Measurements from ENCODE around the gene IL36RN. TPM values are rescaled to one million over a fixed set of nuclear protein-coding genes. Genes with fewer than 3 reads are reported as not detected.

The IL36RN gene
- polyA plus RNA-seq, 2 of the 4 experiments (the other 2 are of a cell fraction), result not detected

GRCh38 chr2:113024764-113025163 is 34.2 kb upstream of the IL36RN start:
- TF ChIP-seq ELK1 (IDR thresholded peaks at IDR 0.05; ENCODE audit: low read depth, low read length) (no peak), MAFK (IDR thresholded peaks at IDR 0.05; ENCODE audit: partially characterized antibody) (peak; percentile 38), RNF2 (IDR thresholded peaks at IDR 0.05; ENCODE audit: borderline replicate concordance, low read depth) (no peak)
- FAIRE-seq (no peak), ATAC-seq (no peak), DNase-seq (ENCODE audit: low read depth in 1 of 2, low spot score in 1 of 2) (no peak)
- H3K4me1 ChIP-seq, result no peaks in the 10 kb centered on the region
- ChIA-PET POLR2A (no interaction called here), CTCF (no interaction called here)
- H3K4me3 ChIP-seq, result no peak overlapping the region
- 49% methylated on average over 2 of the region's 2 CpGs for WGBS (ENCODE audit: missing lambda C conversion rate)
- H3K27ac ChIP-seq, result no peak overlapping the region
- no peaks in the 10 kb centered on the region for H3K9me3 ChIP-seq
- no peak overlapping the region for H3K4me2 ChIP-seq

DNA sequence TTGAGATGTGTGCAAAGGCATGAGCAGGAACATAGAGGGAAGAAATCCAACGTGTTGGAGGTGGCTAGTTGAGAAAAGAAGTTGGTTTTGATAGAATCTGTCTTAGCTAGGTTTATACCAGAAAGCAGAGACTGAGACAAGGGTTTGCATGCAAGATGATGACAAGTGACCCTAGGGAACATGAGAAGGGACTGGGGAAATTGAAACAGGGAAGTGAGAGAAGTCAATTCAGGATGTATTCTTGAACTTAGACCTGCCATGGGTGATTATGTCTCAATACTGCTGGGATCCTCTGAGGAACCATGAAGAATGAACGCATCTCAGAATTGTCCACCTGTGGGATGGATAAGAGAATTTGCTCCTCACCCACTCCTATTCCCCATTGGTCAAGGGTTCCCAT is 33.3 kb upstream of the IL36RN start:
- TF ChIP-seq, protein P1, sequence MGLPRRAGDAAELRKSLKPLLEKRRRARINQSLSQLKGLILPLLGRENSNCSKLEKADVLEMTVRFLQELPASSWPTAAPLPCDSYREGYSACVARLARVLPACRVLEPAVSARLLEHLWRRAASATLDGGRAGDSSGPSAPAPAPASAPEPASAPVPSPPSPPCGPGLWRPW (IDR thresholded peaks at IDR 0.05), result no peak
- TF ChIP-seq, protein P2, sequence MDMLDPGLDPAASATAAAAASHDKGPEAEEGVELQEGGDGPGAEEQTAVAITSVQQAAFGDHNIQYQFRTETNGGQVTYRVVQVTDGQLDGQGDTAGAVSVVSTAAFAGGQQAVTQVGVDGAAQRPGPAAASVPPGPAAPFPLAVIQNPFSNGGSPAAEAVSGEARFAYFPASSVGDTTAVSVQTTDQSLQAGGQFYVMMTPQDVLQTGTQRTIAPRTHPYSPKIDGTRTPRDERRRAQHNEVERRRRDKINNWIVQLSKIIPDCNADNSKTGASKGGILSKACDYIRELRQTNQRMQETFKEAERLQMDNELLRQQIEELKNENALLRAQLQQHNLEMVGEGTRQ (IDR thresholded peaks at IDR 0.05), result no peak
- TF ChIP-seq PHF8 (IDR thresholded peaks at IDR 0.05; ENCODE audit: borderline replicate concordance, low read depth) (no peak), JUN (IDR thresholded peaks at IDR 0.05) (no peak), RNF2 (IDR thresholded peaks at IDR 0.05; ENCODE audit: borderline replicate concordance, low read depth) (no peak), ZSCAN20 (CRISPR knock-in tag; IDR thresholded peaks at IDR 0.05) (no peak), CHD4 (IDR thresholded peaks at IDR 0.05; ENCODE audit: borderline replicate concordance) (no peak), HOXB5 (CRISPR knock-in tag; IDR thresholded peaks at IDR 0.05) (no peak), FOSL2 (IDR thresholded peaks at IDR 0.05) (no peak), FOSL2 (CRISPR knock-in tag; IDR thresholded peaks at IDR 0.05) (no peak), HDAC2 (IDR thresholded peaks at IDR 0.05) (no peak), FOXS1 (CRISPR knock-in tag; IDR thresholded peaks at IDR 0.05) (no peak)
- TF ChIP-seq, protein P3, sequence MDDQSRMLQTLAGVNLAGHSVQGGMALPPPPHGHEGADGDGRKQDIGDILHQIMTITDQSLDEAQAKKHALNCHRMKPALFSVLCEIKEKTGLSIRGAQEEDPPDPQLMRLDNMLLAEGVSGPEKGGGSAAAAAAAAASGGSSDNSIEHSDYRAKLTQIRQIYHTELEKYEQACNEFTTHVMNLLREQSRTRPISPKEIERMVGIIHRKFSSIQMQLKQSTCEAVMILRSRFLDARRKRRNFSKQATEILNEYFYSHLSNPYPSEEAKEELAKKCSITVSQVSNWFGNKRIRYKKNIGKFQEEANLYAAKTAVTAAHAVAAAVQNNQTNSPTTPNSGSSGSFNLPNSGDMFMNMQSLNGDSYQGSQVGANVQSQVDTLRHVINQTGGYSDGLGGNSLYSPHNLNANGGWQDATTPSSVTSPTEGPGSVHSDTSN (IDR thresholded peaks at IDR 0.05), result no peak
- no peak for ATAC-seq
- no peaks in the 10 kb centered on the region for H3K4me1 ChIP-seq
- no peaks in the 10 kb centered on the region for H3K9me3 ChIP-seq
- no peak overlapping the region for H3K27ac ChIP-seq
- ChIA-PET POLR2A (no interaction called here), CTCF (no interaction called here)
- H3K4me3 ChIP-seq, result no peak overlapping the region
- DNase-seq (ENCODE audit: low read depth in 1 of 2, low spot score in 1 of 2), result no peak
- 27% methylated on average over 2 of the region's 2 CpGs for WGBS (ENCODE audit: missing lambda C conversion rate)
- H3K4me2 ChIP-seq, result no peak overlapping the region
- no peak for FAIRE-seq

- Histone ChIP-seq H3K4me1 (no peaks in the 10 kb centered on the region), H3K9me3 (no peaks in the 10 kb centered on the region), H3K4me2 (no peak overlapping the region), H3K4me3 (no peak overlapping the region), H3K27ac (no peak overlapping the region)
- FAIRE-seq, result no peak
- ChIA-PET POLR2A (no interaction called here), CTCF (no interaction called here)
- WGBS (ENCODE audit: missing lambda C conversion rate), result 6% methylated on average over 2 of the region's 2 CpGs
- DNase-seq (ENCODE audit: low read depth in 1 of 2, low spot score in 1 of 2), result no peak
- 0 out of 6 replicates have a peak, but pooled peaks of 1 of the 2 experiments have one; percentile 22 for ATAC-seq
- TF ChIP-seq CHD2 (IDR thresholded peaks at IDR 0.05; ENCODE audit: low read length, partially characterized antibody) (no peak), MYC (IDR thresholded peaks at IDR 0.05; ENCODE audit: borderline replicate concordance, low read length) (no peak), GATA3 (IDR thresholded peaks at IDR 0.05; ENCODE audit: borderline replicate concordance) (no peak), JUNB (IDR thresholded peaks at IDR 0.05) (no peak), HEYL (CRISPR knock-in tag; IDR thresholded peaks at IDR 0.05) (no peak), MAZ (IDR thresholded peaks at IDR 0.05; ENCODE audit: borderline replicate concordance, low read depth, low read length) (no peak), BHLHE40 (IDR thresholded peaks at IDR 0.05; ENCODE audit: low read depth, low read length) (no peak), RNF2 (IDR thresholded peaks at IDR 0.05; ENCODE audit: borderline replicate concordance, low read depth) (no peak), CTCF (IDR thresholded peaks at IDR 0.05) (no peak), RFX5 (IDR thresholded peaks at IDR 0.05) (no peak), RCOR1 (IDR thresholded peaks at IDR 0.05; ENCODE audit: low read depth, low read length) (no peak), HDAC2 (IDR thresholded peaks at IDR 0.05) (no peak), CHD4 (IDR thresholded peaks at IDR 0.05; ENCODE audit: borderline replicate concordance) (no peak), ESRRA (IDR thresholded peaks at IDR 0.05; ENCODE audit: borderline replicate concordance, low read length) (no peak)
- TF ChIP-seq, protein P2 (IDR thresholded peaks at IDR 0.05), result no peak
These were observed 31.3 kb upstream of the IL36RN start for GRCh38 chr2:113027691-113028090.

All from A549 (cell line).